RWPE1 (cell line): Measurements from ENCODE around the gene TEX51.

ENCODE experiments used
- CTCF ChIA-PET: fragments of 350-600 bp; sonication (Branson Sonifier 250); formaldehyde crosslinking; extraction: SDS; loops from one replicate; lab custom pipeline; 2021; lab: Yijun Ruan, JAX
- POLR2A ChIA-PET: fragments of 400-600 bp; formaldehyde crosslinking; extraction: SDS; loops from one replicate; lab custom pipeline; 2020; ENCODE audit warnings: antibody characterized with exemption; ENCODE audit not compliant: low non-redundant PET; lab: Yijun Ruan, JAX
- DNase-seq: peaks from one replicate; pipeline ENCODE4 v3.0.0; 2012; ENCODE audit warnings: low spot score
- H3K27ac ChIP-seq: fragments of 450-650 bp; 2 replicates; pipeline ENCODE4 v1.5.1; 2017
- TF ChIP-seq, protein P1 (sequence below): fragments of 450-650 bp; conservative IDR thresholded peaks from 2 replicates; pipeline ENCODE4 v1.5.1; 2017; ENCODE audit warnings: low read depth, mild to moderate bottlenecking

TEX51 gene

DNA sequence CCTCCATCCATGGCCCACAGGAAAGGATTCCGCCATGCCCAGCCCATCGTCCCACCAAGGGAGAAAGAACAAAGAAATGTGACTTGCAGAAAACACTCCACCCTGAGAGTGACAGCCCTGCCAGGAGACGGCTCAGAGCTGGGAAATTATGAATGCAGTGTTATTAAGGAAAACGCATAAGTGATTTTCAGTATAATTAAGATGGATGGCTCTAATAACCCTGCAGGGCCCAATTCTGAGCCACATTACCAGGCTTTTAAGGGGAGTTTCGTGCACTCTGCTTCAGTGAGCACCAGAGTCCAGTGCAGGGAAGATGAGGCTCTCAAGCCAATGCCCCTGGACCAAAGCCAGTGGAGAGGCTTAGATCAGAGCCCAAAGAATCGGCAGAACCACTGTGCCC lies 10.6 kb upstream of the TEX51 start:
- ChIA-PET CTCF (no interaction called here), POLR2A (no interaction called here)
- TF ChIP-seq, protein P1, sequence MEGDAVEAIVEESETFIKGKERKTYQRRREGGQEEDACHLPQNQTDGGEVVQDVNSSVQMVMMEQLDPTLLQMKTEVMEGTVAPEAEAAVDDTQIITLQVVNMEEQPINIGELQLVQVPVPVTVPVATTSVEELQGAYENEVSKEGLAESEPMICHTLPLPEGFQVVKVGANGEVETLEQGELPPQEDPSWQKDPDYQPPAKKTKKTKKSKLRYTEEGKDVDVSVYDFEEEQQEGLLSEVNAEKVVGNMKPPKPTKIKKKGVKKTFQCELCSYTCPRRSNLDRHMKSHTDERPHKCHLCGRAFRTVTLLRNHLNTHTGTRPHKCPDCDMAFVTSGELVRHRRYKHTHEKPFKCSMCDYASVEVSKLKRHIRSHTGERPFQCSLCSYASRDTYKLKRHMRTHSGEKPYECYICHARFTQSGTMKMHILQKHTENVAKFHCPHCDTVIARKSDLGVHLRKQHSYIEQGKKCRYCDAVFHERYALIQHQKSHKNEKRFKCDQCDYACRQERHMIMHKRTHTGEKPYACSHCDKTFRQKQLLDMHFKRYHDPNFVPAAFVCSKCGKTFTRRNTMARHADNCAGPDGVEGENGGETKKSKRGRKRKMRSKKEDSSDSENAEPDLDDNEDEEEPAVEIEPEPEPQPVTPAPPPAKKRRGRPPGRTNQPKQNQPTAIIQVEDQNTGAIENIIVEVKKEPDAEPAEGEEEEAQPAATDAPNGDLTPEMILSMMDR = no peak
- DNase-seq = no peak
- H3K27ac ChIP-seq = no peak overlapping the region

DNA sequence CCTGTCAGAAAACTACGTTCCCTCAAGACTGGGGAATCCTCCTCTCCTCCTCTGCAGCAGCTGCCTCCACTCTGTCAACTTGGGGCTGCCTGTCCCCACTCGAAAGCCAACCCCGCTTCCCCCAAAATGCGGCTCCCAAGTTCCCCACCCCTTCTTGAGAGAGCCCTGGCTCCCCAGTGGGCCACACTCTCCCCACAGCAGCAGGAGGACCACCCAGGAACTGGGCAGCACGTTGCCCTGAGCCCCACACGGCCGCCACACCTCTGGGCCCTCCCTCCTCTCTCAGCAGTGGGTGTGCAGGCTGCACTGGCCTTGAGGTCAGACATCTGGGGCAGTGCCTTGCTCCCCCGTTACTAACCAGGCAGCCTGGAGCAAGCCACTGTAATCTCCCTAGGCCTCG lies 9.6 kb upstream of the TEX51 start:
- DNase-seq = no peak
- ChIA-PET CTCF (no interaction called here), POLR2A (no interaction called here)

DNA sequence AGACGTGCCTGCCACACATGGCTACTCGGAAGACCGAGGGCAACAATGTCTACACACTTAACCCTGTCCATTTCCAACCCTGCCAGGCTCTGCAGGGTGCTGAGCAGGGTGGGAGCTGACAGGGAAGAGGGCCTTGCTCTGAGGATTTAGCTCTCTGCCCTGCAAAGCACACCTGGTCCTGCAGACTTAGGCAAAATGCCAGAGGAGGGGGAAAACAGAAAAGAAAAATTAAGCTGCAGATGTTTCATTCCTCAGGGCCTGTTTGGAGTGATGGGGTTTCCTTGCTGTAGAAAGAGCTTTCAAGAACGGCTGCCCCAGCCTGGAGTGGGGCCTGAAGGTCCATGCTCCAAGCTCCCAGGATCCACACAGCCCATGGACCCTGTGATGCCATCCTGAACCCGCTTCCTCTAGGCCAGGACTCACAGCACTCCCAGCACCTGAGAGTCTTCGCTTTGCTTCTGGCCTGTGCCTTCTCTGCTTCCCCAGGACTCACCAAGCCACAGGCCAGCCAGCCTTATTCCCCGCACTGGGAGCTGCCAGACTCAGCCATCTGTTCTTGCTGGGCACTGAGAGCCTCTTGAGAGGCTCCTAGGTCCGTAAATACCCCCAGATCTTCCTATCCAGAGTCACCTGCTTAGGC lies 9.1 kb upstream of the TEX51 start:
- DNase-seq = no peak
- POLR2A ChIA-PET = no interaction called here
- CTCF ChIA-PET = no interaction called here
- H3K27ac ChIP-seq = no peak overlapping the region
- TF ChIP-seq, protein P1 = no peak

More for the DNA sequence above, 9.6 kb upstream of the TEX51 start:
- TF ChIP-seq, protein P1 = no peak
- H3K27ac ChIP-seq = no peak overlapping the region

DNA sequence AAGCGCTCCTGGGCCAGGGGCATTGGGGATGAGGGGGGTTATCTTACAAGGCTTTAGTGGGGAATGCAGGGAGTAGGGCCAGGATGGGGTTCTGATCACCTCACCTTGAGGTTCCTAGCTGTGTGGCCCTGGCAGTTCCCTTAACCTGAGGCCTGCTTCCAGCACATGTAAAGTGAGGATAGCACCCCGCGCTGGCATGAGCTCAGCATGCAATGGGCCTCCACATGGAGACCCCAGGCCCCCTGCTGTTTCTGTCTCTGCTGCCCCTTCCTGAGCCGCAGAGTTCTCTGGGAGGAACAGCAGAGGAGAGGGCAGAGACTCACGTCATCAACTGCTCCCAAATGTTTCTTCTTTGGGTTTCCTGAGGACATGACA lies 8.6 kb upstream of the TEX51 start:
- DNase-seq = no peak
- TF ChIP-seq, protein P1 = no peak
- no peak overlapping the region for H3K27ac ChIP-seq
- CTCF ChIA-PET = no interaction called here
- POLR2A ChIA-PET = no interaction called here

DNA sequence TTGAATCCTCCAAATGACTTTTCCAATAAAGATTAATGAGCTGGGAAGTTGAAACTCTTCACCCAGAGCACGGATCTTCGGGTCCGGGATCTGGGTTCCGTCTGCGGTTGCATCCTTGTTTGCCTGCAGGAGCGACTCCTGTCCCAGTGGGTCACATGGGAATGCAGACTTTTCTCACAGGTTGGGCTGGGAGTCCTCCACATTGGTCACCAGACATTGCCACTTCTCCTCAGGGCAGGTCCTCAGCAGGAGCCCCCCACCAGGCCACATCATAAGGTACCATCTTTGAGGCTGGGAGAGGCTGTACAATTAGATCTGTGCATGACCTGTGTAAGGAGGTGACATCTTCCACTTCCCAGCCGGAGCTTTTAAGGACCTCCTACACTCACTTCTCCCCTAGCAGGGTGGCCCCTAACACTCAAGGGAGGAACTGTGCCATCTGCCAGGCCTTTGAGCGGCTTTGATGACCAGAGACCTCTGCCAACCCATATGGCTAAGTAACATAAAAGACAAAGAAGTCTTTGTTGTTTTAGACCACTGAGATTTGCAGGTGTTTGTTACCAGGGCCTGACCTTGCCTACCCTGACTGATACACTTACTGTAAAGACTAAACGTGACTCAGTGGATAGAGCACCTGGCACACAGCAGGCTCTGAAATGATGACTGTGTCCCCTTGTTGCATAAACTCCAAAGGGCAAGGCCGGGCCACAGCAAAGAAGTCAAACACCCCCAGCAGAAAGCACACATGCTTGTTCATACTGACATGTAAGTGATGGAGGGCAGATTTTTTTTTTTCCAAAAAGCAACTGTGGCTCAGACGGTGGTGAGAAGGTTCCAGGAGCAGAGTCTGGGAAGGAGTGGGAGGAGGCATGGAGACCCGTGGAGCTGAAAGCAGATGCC lies 7.9 kb upstream of the TEX51 start:
- H3K27ac ChIP-seq = no peak overlapping the region
- ChIA-PET CTCF (no interaction called here), POLR2A (no interaction called here)
- TF ChIP-seq, protein P1 = no peak
- DNase-seq = no peak

DNA sequence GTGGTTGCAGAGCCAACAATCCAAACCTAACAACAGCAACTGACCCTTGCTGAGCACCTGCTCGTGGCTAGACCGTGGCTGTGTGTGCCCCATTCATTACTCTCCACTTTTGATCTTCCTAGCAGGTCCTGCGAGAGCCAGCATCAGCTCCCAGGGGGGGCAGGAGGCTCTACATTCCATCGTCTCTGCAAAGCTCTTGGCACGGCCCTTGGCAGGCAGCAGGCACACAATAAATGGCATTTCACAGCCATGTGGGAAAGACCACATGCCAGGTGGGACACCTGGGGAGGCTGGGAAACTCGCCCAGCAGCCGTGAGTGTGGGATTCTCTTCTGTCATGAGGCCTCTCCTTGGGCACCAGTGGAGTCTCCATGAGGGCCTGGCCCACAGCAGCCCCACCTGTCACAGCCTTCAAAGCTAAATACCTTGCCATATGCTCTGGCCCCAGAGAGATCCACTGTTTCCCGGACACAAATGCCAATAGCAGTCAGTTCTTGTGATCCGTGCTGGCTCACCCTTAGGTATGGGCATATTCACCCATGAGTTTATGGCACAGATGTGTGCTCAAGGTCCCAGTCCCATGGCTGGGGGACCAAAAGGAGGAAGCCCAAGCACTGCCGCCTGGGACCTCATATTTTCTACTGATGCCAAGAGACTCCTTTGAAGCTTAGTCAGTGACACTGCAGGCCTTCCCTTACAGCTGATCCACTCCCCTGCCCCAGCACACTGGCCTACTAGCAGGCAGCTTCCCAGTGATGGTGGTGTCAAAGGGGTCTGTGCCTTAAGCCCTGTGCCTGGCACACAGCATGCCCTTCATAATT lies 6.8 kb upstream of the TEX51 start:
- TF ChIP-seq, protein P1 = no peak
- POLR2A ChIA-PET = no interaction called here
- no peak overlapping the region for H3K27ac ChIP-seq
- no peak for DNase-seq
- CTCF ChIA-PET = no interaction called here
